ENCODE results near the gene BICD2.

- TF ChIP-seq CTCF (IDR thresholded peaks at IDR 0.05) (no peak), EP300 (IDR thresholded peaks at IDR 0.05; ENCODE audit: low read depth) (no peak)
These were observed 24.1 kb downstream of the BICD2 start for GRCh38 chr9:92740446-92740961.
